Measurements from ENCODE around the gene ZP2.

The ZP2 gene

GRCh38 chr16:21211486-21211885 lies at the start of gene ZP2:
Gene ZP2 (minus strand): TSS chr16:21211574. CDS start chr16:21211547, 27 bp downstream.
- TF ChIP-seq RAD21 (IDR thresholded peaks at IDR 0.05; ENCODE audit: low read depth): no peak
- TF ChIP-seq CEBPB (IDR thresholded peaks at IDR 0.05): no peak
- no peak for TF ChIP-seq USF1 (IDR thresholded peaks at IDR 0.05)
- no peak for TF ChIP-seq CREB1 (IDR thresholded peaks at IDR 0.05; ENCODE audit: low read depth)
- no peak for TF ChIP-seq FOXM1 (IDR thresholded peaks at IDR 0.05; ENCODE audit: borderline replicate concordance, low read depth)
- no peak for TF ChIP-seq TCF12 (IDR thresholded peaks at IDR 0.05; ENCODE audit: low read depth)

- TF ChIP-seq CEBPB (IDR thresholded peaks at IDR 0.05): no peak
Observed at GRCh38 chr16:21257284-21257683, 45.9 kb upstream of the ZP2 start.

- TF ChIP-seq NFIC (IDR thresholded peaks at IDR 0.05) (no peak), TAF1 (IDR thresholded peaks at IDR 0.05; ENCODE audit: low read depth) (no peak), ZBTB7A (IDR thresholded peaks at IDR 0.05; ENCODE audit: low read depth) (no peak), EGR1 (IDR thresholded peaks at IDR 0.05) (no peak), CREB1 (IDR thresholded peaks at IDR 0.05; ENCODE audit: low read depth) (no peak), EP300 (IDR thresholded peaks at IDR 0.05; ENCODE audit: borderline replicate concordance) (no peak), USF1 (IDR thresholded peaks at IDR 0.05) (no peak), TEAD4 (IDR thresholded peaks at IDR 0.05) (no peak), FOXM1 (IDR thresholded peaks at IDR 0.05; ENCODE audit: borderline replicate concordance, low read depth) (no peak), REST (IDR thresholded peaks at IDR 0.05; ENCODE audit: low read depth) (no peak), CEBPB (IDR thresholded peaks at IDR 0.05) (no peak), TCF12 (IDR thresholded peaks at IDR 0.05; ENCODE audit: low read depth) (no peak), YY1 (IDR thresholded peaks at IDR 0.05; ENCODE audit: low read depth) (no peak), RAD21 (IDR thresholded peaks at IDR 0.05; ENCODE audit: low read depth) (no peak), MAX (IDR thresholded peaks at IDR 0.05) (no peak)
Observed at GRCh38 chr16:21256636-21257035, 45.3 kb upstream of the ZP2 start.

GRCh38 chr16:21253470-21253869 lies 42.1 kb upstream of the ZP2 start:
- TF ChIP-seq REST (IDR thresholded peaks at IDR 0.05; ENCODE audit: low read depth) (no peak), EP300 (IDR thresholded peaks at IDR 0.05; ENCODE audit: borderline replicate concordance) (no peak), TEAD4 (IDR thresholded peaks at IDR 0.05) (no peak), CREB1 (IDR thresholded peaks at IDR 0.05; ENCODE audit: low read depth) (no peak), TCF12 (IDR thresholded peaks at IDR 0.05; ENCODE audit: low read depth) (no peak), USF1 (IDR thresholded peaks at IDR 0.05) (no peak), NFIC (IDR thresholded peaks at IDR 0.05) (no peak), RAD21 (IDR thresholded peaks at IDR 0.05; ENCODE audit: low read depth) (no peak), YY1 (IDR thresholded peaks at IDR 0.05; ENCODE audit: low read depth) (no peak), MAX (IDR thresholded peaks at IDR 0.05) (no peak), EGR1 (IDR thresholded peaks at IDR 0.05) (no peak), FOXM1 (IDR thresholded peaks at IDR 0.05; ENCODE audit: borderline replicate concordance, low read depth) (no peak), TAF1 (IDR thresholded peaks at IDR 0.05; ENCODE audit: low read depth) (no peak)

- TF ChIP-seq TEAD4 (IDR thresholded peaks at IDR 0.05): no peak
Observed at GRCh38 chr16:21250072-21250923, 38.9 kb upstream of the ZP2 start.
